Embryonic facial prominence (tissue), 1 donor: ENCODE measurements around the gene ZBTB37.
"Not testable (repeated sequence)": the region's sequence is repeated elsewhere in the genome, so short reads cannot be mapped to it uniquely, and the experiment has no call there.

ENCODE experiments used
- DNase-seq: peaks from one replicate; pipeline ENCODE4 v3.0.0-alpha.2; 2016; ENCODE audit errors: extremely low spot score

Gene ZBTB37

DNA sequence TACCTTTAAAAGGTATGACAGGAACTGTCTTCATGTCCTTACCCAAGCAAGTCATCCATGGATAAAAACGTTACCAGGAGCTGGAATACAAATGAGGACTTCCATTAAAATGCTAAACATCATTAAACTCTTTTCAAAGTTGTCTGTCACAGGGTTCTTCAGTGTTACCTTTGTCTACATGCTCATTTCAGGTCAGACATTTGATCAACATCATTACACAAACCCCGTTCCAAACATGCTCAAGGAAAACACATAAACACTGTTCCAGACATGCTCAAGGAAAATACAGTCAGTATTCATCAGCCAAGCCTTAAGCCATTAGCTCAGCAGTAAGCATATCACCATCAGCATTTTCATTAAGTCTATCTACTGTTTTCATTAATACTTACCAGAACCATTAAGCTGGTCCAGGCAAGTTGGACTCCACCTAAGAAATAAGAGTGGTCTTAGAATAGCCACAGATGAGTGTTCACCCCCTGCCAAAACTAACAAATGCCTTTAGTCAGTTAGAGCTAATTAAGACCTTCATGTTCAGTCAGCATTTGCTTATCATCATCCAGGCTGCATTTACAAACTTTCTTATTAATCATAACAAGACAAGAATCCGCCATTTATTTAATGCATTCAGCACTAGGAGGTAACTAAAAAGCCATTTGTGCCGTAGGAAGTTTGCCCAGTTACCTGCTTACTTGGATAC, 2.6 kb upstream of the ZBTB37 start:
- no peak for DNase-seq

DNA sequence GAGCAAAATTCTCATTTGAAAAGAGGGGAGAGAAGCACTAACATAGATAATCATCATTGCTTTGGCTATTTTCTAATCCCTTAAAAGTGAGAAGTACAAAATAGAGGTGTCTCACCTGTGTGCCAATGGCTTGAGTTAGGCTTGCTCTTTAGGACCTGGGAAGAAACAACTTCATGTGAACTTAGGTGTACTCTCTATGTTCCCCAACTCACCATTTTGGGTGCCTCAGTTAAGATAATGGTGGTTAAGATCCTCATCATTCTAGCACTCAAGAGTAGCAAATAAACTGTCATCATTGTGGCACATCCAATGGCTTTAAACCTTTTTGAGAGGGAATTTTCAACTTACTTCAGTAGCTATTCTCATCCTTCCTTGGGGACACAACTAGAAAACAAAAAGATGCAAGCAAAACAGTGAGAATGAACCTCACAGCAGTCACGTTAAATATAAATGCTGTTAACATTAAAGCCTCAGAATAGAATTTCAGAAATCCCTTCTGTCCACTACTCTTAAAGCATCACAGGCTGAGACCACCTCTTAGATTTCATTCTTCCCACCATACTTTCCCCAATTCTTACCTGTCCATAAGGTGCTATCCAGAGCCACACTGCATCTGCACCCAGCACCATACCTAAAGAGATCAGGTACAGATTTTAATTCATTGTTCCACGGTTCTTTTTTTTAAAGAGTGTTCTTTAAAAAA, 1.6 kb upstream of the ZBTB37 start:
- no peak for DNase-seq

DNA sequence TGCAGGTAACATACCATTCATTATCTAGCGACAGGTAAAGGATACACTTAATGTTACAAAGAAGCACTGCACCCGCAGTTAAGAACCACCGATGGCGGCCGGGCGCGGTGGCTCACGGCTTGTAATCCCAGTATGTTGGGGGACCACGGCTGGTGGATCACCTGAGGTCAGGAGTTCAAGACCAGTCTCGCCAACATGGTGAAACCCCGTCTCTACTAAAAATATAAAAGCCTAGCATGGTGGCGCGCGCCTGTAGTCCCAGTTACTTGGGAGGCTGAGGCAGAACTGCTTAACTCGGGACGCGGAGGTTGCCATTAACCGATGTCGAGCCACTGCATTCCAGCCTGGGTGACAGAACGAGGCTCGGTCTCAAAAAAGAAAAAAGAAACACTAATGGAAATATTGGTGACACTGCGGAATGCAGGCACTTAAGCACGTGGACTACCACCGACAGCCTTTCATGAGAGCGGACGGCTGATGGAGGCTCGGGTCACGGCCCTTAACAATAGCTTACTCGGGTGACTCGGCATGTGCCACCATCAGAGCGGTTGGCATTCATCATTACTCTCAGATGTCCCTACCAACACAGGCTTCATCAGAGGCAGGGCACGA, 933 bp upstream of the ZBTB37 start:
- no peak for DNase-seq

DNA sequence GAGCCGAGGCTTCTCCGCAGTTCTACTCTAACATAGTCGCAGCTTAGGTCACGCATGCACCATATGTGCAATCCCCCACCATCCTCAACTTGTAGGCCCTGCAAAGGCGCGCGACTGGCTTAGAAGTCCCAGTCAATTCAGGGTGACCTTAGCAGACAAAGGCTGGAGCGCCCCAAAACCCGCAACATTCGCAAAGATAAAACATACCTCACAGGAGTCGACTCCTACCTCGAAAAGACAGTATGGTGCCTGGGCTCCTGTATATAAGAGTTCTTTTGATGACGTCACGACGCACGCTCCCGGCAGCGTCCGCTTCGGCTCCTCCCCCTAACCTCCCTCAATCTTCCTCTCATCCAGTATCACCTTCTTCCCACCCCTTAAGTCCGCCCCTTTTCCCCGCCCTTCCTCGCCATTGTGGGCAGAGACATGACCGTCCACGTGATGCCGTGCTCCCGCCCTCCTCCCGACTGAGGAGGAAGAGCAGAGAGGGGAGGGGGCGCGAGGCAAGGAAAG, 371 bp upstream of the ZBTB37 start, which contains the start of gene GAS5:
Gene GAS5, minus strand, starts transcription at position 237 of the 513 bp plus-strand sequence.
- DNase-seq: peak; percentile 100

DNA sequence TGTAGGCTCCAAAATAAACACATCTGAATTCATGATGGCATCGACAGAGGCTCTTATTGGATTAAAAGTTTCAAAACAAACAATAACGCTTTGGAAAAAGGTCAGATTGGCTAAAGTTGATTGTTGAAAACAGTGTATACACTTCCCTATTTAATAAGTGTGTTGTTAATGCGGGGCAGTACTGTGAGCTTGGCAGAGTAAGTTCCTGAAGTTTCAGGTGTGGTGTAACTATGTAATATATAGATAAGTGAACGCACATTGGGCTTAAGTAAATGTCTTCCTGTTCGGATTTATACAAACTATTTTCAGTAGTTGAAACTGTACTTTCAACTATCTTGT, 810 bp downstream of the ZBTB37 start:
- no peak for DNase-seq

DNA sequence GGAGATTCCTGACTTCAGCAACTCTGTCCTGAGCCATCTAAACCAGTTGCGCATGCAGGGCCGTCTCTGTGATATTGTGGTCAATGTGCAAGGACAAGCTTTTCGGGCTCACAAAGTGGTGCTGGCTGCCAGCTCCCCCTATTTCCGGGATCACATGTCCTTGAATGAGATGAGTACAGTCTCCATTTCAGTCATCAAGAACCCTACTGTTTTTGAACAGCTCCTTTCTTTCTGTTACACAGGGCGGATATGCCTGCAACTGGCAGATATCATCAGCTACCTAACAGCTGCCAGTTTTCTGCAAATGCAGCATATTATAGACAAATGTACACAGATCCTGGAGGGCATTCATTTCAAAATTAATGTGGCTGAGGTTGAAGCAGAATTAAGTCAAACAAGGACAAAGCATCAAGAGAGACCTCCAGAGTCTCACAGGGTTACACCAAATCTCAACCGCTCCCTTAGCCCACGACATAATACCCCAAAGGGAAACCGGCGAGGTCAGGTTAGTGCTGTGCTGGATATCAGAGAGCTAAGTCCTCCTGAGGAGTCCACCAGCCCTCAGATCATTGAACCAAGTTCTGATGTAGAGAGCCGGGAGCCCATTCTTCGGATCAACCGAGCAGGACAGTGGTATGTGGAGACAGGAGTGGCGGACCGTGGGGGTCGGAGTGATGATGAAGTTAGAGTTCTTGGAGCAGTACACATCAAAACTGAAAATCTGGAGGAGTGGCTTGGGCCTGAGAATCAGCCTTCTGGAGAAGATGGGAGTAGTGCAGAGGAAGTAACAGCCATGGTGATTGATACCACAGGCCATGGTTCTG, 2.3 kb downstream of the ZBTB37 start:
- DNase-seq: no peak

DNA sequence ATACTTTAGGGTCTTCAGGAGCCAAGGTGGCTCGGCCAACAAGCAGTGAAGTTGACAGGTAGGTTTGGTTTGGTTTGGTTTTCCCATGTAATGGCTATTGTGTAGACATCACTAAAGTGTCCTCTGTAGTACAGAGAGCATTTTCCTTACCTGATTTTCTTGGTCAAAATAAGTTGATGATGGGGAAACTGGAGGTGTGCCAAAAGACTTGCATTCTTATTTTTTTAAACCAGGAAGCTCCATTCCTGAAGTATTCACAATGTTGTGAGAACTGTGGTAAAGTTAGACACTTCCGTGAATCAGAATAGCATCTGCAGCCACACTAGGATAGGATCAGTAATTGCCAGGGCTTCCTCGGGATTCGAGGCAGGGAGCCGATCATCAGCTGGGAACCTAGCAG, 2.9 kb downstream of the ZBTB37 start:
- DNase-seq: no peak

DNA sequence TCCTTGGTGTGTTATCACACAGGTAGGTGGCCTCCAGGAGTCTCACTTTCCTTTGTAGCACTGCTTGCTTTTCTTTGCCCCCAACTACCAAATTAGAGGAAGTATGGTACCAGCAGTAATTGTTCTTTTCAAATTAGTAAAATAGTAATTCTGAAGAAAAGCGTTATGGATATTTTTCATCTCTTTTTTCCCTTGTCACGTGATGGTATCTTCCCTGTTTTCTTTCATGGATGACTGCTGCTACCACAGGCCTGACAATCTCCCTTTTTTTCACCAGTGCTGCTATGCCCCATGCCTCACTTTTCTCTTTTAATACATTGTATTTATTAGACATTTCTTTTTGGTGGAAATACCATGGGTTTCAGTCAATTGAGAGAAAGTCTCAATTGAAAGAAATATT, 3.3 kb downstream of the ZBTB37 start:
- DNase-seq: no peak

DNA sequence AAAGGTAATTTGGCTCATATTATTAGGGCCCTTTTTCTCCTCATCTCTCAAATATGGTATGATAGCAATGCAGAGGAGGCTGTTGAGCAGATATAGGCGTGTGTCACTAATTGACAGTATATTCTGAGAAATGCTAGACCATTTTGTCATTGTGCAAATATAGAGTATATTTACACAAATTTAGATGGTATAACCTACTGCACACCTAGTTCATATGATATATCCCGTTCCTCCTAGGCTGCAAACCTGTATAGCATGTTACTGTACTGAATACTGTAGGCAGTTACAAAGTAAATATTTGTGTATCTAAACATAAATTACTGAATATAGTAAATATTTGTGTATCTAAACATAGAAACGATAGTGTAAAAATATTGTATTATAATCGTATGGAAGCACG, 8.6 kb downstream of the ZBTB37 start:
- DNase-seq: no peak

DNA sequence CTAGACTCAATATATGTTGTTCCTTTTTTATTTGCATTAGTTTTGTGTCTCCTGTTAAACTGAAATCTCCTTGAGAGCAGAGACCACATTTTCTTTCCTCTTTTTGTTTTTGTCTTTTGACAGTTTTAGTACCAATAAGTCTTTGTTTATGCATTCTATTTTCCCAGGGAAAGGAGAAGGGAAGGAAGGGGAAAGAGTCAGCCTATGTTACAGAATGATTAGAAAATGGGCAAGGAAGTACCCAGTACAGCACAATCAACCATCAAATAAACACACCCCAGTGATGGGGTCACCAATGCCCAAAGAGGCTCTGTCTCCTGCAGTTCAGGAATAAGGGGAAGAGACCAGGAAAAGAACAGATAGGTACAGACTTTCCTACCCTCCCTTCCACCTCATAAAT, 10.1 kb downstream of the ZBTB37 start:
- no peak for DNase-seq

DNA sequence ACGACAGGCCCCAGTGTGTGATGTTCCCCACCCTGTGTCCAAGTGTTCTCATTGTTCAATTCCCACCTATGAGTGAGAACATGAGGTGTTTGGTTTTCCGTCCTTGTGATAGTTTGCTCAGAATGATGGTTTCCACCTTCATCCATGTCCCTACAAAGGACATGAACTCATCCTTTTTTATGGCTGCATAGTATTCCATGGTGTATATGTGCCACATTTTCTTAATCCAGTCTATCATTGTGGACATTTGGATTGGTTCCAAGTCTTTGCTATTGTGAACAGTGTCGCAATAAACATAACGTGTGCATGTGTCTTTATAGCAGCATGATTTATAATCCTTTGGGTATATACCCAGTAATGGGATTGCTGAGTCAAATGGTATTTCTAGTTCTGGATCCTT, 12.9 kb downstream of the ZBTB37 start:
- DNase-seq: not testable (repeated sequence)

DNA sequence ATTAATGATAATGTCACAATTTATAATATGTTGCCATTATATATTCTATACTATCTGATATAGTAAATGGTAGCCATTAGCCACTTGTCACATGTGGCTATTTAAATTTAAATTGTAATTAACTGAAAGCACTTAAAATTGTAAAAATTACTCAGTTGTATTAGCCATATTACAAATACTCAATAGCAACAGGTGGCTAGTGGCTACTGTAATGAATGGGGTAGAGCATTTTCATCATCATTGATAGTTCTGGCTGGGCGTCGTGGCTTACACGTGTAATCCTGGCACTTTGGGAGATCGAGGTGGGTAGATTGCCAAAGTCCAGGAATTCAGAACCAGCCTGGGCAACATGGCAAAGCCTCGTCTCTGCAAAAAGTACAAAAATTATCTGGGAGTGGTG, 16.5 kb downstream of the ZBTB37 start:
- DNase-seq: no peak

DNA sequence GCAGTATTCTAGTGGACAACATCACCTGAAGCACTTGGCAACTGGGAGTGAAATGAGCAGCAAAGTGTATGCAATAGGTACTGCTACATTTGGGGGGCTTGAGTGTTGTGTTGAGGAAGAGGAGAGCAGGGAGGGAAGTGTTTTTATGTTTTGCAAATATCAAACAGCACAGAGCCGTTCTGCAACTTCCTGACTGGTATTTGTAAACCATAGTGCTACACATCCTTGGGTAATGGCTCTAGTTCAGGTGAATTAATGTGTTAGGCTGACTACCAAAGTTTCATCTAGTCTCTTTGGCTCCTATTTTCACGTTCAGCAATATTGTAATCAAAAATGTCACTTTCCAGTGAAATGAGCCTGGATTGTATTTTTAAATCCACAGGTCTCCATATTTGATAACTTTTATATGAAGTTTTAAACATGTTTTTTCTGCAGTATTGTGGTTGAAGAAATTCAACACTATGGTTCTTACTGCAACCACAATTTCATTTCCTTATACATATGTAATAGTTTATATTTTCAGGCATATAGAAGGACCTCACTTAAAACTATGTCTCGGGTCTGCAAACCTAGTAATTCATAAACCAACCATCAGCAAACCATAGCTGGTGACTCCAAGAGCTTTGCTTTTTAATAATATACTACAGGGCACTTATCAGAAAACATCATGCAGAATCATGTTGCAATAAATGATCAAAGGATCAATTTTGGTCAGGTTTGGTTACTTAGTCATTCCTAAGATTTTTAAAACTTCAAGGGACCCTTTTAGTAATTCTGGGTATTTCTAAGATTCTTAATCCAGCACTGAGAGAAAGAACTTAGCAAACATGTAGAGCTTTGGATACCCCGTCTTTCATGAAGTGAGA, 18.8 kb downstream of the ZBTB37 start:
- DNase-seq: no peak

DNA sequence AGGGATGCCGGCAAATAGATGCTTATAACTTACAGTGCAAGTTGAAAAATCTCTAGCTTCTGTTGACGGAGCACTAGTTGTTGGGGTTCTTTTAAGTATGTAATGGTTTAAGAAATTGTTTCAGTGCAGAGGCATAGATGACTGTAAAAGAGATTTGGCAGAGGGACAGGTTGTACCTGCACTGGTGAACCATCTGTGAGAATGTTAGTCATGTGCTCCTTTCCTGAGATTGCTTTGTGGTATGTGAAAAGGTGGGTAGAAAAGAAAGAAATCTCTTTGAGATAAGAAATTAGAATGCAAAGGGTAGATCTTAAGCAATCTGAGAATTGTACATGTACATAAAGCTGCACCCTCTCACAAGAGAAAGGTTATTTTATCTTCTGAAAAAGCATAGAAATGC, 19.4 kb downstream of the ZBTB37 start:
- DNase-seq: no peak

DNA sequence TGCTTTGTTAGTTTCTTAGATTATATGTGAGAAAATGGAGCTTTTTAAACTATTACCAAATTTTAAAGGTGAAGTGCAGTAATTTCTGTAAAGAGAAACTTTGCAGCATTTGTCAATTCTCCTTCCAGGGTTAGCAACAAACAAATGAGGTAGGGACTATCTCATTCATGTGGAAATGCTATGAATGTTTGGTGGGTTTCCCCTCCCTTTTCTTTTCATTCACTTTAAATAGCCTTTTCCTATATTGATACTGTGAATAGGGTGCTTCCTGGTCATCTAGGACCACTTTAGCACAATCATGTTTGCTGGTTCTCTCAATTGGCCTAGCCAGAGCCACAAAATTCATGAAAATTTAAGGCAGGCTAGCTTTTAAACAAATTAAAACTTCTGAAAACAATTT, 20.6 kb downstream of the ZBTB37 start:
- no peak for DNase-seq

DNA sequence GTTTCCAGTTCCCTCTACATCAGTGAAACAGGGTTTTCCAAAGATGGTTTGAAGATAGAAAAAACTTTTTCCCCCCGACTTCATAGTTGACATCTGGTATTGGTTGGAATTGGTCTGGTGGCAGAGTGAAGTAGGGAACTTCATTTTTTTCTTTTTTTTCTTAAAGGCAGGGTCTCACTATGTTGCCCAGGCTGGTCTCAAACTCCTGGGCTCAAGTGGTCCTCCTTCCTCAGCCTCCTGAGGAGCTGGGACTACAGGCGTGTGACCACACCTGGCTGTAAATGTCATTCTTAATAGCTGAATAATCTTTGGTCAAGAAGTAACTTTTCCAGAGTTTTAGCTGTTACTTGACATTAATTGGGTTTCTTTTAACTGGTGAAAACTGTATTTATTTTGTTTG, 21.7 kb downstream of the ZBTB37 start:
- no peak for DNase-seq

DNA sequence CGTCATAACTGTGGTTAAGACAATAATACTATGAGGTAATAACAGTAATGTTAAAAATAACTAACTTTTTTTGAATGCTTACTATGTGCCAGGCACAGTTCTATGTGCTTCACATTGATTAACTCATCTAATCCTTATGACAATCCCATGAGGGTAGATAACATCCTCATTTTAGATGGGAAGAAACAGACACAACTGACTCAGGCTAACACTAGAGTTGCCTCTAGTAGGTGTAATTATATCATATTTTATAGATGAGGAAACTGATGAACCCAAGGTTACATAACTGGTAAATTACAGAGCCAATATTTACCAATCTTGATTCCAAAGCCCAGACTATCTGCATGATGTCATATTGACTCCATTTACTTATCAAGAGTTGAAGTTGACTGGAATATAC, 25.4 kb downstream of the ZBTB37 start:
- no peak for DNase-seq

DNA sequence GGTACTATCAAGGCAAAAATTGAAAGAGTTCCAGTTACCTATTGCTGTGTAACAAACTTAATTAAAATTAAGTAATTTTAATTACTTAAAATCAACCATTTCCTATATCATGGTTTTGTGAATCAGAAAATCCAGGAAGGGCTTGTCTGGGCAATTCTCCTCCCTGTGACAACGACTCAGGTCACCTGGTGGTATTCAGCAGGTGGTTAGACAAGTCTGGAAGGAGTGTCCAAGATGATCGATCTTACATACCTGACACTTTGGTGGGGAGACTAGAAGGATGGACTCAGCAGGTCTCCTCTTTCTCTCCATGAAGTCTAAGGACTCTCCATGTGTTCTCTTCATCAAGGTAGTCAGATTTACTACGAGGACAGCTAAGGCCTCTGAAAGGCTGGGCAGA, 26.0 kb downstream of the ZBTB37 start:
- no peak for DNase-seq

DNA sequence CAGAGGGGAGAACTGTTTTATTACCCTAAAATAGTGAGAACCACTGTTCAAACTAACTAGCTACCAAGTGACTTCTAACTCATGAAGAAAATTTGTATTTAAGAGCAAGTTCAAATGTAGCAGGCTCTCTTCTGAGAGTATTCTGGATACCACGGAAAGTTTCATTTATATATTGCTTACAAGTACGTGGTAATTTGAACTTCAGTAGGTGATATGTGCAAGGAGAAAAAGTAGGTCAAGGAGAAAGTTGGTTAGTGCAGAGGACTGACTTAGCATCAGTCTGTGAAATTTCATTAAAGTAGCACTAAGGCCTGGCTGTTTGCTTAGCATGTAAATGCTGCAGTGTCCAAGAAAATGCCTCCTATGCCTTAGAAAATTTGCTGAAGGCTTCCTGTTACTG, 32.2 kb downstream of the ZBTB37 start:
- no peak for DNase-seq

DNA sequence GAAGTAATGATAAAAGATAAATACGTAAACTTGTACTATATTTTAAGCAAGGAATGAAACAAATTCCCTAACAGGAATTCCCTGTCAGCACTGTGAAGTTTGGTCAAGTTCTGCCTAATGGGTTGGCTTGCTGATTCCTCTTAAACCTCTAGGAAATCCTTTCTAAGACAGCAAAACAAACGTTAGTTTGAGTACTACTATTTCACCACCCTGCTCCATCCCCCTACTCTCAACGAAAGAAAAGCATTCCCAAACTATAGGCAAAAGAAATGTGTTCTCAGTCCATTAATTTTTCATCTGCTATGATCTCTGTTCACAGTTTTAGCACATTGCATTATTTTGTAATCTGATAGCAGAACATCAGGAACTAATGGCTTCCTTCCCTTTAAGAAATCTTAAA, 32.8 kb downstream of the ZBTB37 start:
- no peak for DNase-seq

DNA sequence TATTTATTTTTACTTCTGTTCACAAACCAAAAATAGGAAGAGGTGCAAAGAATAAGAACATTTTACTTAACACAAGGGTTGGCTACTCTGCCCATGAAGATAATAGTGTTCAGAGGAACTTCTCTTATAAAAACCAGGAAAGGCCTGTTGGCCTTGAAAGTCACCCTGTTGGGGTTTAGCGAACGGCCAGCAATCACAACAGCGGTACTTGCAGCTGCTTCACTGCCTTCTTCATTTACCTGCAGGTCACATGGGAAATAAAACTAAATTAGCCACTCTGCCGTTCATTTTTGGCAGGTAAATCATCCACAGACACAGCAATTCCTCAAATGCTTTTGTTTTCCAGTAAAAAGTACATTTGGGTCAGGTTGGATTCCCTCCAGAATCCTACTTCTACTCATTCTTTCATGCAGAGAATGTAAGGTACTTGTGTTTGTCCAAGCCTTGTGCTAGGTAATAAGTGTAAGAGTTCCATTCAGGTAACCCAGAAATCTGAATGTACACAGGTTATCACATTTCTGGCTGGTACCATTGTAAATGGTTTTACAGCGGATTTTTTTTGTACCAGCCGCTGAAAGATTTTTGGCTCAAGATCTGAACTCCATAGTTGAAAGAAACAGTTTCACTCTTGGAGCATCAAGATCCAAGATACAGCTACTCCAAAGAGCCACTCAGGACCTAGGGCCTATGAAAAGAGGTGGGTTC, 35.8 kb downstream of the ZBTB37 start:
- DNase-seq: no peak
